B cell (primary cell): Measurements from ENCODE around the gene AUNIP.

Experiments used
- CTCF ChIP-seq: fragments of 200-600 bp; IDR thresholded peaks from one replicate; pipeline ENCODE4 v1.8.0; 2022; ENCODE audit warnings: antibody characterized with exemption, mild to moderate bottlenecking
- EZH2 ChIP-seq: IDR thresholded peaks from 2 replicates; pipeline ENCODE4 v1.6.1; 2012; ENCODE audit warnings: borderline replicate concordance, low read depth, mild to moderate bottlenecking, moderate library complexity, low read length; ENCODE audit not compliant: insufficient read depth, poor library complexity, severe bottlenecking

- TF ChIP-seq CTCF, result no peak
- no peak for TF ChIP-seq EZH2
These were observed 22.0 kb upstream of the AUNIP start for GRCh38 chr1:25881266-25881665.
